Muscle of arm (tissue), 12 donors: ENCODE measurements around the gene CFI. TPM values are rescaled to one million over a fixed set of nuclear protein-coding genes. Genes with fewer than 3 reads are reported as not detected.
"Not testable (repeated sequence)": the region's sequence is repeated elsewhere in the genome, so short reads cannot be mapped to it uniquely, and the experiment has no call there.

Source experiments
- DNase-seq: peaks from one replicate; pipeline ENCODE4 v3.0.0-alpha.2; 2013
- polyA plus RNA-seq, 12 donors: library from polyadenylated mRNA; unstranded; fragments of 120-200 nt; gene quantifications; one replicate each; pipeline ENCODE4 v1.2.1, GENCODE V29; 2013; ENCODE audit not compliant: insufficient read length in 12 of 12

Gene CFI
- polyA plus RNA-seq, 12 donors, result 4.9 to 12.2 (median 6.9) TPM; not detected in 1

DNA sequence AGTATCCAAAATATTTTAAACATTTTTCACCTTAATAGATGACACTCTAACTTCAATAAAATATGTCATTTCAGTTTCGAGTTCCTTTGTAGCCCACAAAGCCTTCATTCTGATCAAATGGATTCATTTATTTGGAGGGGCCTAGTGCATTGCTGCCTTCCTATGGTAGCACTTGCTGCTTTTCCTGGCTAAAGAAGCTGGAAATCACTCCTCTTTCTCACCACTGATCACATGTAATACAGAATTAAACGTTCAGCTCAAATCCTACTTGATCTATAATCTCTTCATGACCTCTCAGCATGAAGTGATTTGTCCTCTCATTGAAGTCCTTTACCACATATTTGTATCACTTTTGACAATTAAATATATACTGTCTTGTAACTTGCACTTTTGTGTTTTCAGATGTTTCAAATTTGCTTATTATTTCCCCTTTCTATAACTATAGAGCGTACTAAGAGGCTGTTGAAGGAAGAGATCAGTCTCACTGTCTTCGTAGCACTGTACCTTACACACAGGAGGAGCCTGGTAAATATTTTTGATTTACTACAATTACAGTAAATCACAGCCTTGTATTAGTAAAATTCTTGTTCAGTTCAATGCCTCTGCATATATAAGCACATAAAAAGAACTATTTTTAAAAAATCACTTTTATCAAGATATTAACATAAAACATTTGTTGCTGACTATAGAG, 555 bp downstream of the CFI start:
- no peak for DNase-seq

DNA sequence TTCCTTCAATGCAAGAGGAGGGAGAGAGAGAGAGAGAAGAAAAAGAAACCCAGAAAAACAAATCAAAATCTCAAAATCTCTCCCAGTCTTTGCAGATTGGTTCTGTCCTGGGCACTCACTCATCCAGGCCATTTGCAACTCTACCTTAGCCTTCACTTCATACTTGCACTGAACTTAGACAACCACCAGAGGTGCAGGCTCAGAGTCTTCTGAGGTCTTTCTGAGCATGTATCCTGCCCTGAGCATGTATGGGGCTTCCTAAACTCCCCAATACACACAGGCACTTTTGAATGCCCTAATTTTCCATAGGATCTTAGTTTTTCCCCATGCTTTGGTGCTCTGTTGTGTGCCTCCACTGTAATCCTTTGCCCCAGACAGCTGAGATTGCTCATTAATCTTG, 2.9 kb downstream of the CFI start:
- no peak for DNase-seq

DNA sequence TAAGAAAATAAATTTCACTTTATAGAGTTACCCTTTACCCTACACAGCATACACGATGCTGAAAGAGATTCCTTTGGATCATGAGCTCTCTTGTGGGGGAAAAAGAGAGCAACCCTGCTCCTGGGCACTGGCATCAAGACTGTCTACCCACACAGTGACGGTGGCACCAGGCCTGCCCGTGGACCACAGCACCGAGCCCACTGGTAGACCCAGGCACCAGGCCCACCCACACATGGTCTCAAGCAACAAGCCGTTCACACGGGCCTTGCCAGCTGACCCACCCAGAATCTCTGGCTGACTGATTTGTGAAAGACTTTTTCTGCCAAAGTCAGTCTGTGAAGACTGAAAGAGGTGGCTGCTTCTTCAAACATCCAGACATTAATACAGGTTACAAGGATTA, 6.7 kb downstream of the CFI start:
- DNase-seq, result no peak

DNA sequence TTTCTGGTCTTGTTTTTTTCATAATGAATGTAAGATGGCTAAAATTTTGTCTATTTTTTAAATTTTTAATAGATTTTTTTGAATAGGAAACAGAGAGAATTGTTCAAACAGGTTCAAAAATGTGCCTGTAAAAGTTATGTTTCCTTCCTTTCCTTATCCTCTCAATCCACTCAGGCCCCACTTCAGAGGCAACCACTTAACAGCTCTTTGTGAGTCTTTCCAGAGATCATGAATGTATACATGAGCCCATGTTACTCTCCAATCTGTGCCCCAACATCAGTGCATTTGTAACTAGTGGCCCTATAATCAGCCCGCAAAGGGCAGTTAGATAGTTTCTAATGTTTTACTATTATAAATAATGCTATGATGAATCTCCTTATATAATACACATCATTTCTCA, 14.0 kb downstream of the CFI start:
- no peak for DNase-seq

- no peak for DNase-seq
These were observed 15.0 kb downstream of the CFI start for GRCh38 chr4:109786846-109787245.

- not testable (repeated sequence) for DNase-seq
These were observed 19.7 kb downstream of the CFI start for GRCh38 chr4:109782092-109782491.

DNA sequence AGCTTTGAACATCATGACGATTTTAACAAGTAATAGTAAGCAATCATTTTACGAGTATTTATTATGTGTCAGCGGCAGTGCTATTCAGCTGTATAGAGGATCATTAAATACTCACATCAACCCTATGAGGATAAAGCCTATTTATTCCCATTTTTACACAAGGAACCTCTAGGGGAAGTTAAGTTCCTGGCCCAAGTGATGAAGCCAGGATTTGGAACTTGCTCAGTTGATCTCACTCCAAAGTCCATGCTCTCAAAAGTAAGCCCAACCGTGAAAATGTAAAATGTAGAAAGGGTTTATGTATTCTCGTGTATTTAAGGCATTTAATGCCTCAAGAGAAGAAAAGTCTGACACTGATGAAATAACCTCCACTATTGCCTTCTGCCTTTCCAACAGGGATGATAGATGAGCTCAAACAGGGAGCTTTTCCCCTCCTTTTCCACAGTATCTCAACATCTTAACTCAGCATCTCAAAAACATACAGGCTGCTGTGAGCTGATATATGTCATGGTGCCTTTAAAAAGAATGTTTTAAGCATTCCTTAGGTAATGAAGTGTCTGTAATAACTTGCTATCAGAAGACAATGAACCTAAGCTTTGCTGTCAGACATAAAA, 36.9 kb downstream of the CFI start:
- peak; percentile 40 for DNase-seq

DNA sequence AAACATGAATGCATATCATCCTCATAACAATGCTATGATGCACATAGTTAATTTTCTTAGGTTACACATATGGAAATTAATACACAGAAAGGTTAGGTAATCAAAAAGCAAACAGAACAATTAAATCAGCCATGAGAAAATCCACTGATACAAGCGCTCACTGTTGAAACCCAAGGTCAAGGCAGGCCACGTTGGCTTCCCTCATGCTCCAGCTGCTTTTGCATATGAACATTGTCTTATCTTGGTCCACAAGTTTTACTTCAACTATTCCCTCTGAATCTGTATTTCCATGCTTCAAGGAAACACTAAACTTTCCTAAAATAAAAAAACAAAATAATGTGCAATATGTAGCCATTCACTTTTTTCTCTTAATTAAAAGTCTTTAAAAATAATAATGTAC, 37.4 kb downstream of the CFI start:
- DNase-seq, result peak; percentile 19

DNA sequence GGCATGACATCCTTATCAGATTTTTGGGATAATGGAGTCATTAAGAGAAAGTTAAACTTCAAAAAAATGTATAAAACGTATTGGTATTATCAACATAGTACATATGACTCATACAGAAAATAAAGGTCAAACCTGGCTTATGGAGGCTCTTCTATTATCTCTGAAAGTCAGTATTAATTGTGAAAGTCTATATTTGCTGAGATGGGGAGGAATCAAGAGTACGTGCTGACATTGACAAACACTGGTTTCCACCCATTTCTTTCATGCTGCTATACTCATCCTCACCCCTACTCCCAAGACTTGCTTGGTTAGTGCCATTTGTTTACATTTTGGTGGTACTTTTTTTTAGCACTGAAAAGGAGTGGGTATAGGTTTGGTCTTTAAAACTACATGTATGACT, 41.1 kb downstream of the CFI start:
- no peak for DNase-seq

DNA sequence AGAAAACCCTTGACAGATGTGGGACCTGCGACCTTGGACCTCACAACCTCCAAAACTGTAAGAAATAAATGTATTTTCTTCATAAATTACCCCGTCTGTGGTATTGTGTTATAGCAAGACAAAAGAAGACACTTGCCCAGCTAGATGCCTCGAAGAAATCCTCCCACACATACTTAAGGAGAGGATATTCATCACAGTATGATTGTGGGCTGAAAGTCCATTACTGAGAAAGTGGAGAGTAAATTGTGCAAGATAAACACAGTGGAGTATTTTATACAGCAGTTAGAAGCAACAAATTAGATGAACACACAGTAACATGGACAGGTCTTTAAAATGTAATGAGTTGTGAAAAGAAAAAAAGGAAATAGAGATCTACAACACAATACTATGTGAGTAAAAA, 46.1 kb downstream of the CFI start:
- no peak for DNase-seq

GRCh38 chr4:109754093-109754857, 47.5 kb downstream of the CFI start:
- no peak for DNase-seq

- no peak for DNase-seq
These were observed 49.3 kb downstream of the CFI start for GRCh38 chr4:109752525-109752924.

DNA sequence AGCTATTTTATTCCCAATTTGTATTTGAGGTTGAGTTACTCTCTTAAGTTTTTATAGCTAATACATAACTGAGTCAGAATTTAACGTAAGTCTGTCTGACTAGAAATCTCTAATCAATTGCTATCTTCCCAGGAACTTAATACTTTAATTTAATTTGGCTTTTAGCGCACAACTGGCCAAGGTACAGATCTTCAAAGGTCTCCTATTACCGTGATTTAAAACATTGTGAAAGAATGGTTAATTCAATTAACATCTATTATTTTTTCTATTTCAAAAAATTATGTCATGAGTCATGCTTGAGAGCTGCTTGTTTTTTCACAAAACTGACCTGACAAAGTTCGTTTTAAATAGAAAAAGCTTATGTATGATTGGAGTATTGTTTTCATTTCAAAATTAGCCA, 49.9 kb downstream of the CFI start:
- DNase-seq, result no peak

- no peak for DNase-seq
These were observed 51.1 kb downstream of the CFI start for GRCh38 chr4:109750652-109751244.

DNA sequence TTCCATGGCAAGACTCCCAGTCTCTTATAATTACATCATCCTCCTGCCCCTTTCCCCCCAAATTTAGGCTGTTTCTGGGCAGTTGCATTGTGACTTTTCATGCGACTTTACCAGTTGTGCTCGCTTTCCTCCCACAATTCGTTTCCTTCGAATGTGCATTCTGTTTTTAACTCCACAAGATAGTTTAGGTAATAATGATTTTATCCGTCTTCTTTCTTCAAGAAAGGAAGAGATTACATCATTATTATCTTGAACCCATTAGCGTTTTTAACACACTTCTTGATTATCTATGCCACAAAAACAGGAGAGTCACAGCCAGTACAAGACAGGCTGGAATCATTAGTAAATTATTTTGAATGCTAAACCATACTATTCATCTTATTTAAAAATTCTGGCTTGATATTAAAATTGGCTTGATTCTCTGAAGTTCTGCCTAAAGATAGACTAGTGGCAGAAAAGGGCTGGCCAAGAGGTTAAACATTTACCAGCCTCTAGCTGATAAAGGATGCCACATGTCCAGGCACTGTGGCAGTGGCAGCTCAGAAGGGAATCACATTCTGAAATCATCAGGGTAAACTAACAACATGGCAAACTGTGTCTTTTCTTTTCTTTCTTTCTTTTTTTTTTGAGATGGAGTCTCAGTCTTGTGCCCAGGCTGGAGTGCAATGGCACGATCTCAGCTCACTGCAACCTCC, 52.3 kb downstream of the CFI start:
- DNase-seq, result no peak

GRCh38 chr4:109748114-109748513, 53.7 kb downstream of the CFI start:
- DNase-seq, result no peak

DNA sequence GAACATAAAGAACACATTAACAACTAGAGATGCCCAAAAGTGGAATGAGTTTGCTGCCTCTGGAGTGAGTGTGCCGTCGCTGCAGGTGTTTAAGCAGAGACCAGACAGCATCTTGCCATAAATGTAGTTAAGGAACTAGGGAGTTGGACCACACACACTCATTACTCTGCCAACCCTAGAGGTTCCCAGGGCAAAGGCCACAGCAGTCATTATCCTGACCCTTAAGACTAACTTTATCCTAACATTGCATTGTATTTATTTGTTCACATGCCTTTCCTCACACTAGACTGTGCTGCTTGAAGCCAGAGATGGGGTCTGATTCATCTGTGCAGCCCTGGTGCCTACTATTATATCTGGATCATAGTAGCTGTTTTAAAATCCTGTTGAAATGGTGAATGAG, 55.1 kb downstream of the CFI start:
- no peak for DNase-seq

- DNase-seq, result no peak
These were observed 56.0 kb downstream of the CFI start for GRCh38 chr4:109745830-109746229.

DNA sequence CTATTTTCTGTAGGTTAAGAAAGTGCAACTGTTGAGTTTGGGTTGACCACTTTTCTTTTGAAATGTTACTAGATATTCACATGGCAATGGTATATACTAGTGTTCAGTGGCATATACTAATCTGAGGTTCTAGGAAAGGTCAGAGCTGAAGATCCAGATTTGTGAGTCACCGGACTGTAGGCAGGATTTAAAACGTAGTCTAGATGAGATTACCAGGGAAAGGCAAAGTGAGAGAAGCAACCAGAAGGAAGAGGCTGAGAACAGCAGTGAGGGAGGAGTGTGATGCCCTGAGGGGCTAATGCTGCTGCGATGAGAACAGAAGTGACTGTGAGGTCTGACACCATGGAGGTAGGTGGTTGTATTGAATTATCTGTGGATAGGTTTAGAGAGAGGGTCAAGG, 62.3 kb downstream of the CFI start:
- no peak for DNase-seq

DNA sequence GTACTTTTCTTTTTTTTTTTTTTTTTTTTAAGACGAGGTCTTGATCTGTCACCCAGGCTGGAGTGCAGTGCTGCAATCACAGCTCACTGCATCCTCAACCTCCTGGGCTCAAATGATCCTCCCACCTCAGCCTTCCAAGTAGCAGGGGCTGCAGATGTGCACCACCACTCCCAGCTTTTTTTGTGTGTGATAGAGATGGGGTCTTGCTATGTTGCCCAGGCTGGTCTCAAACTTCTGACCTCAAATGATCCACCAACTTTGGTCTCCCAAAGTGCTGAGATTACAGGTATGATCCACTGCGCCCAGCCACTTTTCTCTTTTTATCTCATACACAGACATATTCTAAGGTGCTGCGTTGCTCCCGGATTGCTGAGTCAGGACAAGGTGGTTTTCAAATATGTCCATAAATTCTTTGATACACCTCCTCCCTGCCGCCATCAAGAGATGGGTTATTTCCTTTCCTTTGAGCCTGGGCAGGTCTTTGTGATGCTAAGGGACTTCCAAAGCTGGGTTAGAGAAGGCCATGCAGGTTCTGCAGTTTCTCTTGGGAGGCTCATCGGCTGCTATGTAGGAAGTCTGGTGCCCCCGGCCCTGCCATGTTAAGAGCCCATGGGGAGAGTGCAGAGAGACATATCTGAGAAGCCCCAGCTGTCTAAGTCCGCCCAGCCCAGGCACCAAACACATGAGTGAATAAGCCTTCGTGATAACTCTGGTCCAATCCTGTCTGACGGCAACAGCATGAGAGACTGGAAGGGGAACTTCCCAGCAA, 63.5 kb downstream of the CFI start:
- DNase-seq, result no peak
